NCI-H2107 (cell line): ENCODE data around the gene ZNF169.
"Not testable (repeated sequence)": the region's sequence is repeated elsewhere in the genome, so short reads cannot be mapped to it uniquely, and the experiment has no call there.

ENCODE experiments used
- DNase-seq: peaks from one replicate; lab custom pipeline; 2025; lab: John Stamatoyannopoulos, UW

The ZNF169 gene

DNA sequence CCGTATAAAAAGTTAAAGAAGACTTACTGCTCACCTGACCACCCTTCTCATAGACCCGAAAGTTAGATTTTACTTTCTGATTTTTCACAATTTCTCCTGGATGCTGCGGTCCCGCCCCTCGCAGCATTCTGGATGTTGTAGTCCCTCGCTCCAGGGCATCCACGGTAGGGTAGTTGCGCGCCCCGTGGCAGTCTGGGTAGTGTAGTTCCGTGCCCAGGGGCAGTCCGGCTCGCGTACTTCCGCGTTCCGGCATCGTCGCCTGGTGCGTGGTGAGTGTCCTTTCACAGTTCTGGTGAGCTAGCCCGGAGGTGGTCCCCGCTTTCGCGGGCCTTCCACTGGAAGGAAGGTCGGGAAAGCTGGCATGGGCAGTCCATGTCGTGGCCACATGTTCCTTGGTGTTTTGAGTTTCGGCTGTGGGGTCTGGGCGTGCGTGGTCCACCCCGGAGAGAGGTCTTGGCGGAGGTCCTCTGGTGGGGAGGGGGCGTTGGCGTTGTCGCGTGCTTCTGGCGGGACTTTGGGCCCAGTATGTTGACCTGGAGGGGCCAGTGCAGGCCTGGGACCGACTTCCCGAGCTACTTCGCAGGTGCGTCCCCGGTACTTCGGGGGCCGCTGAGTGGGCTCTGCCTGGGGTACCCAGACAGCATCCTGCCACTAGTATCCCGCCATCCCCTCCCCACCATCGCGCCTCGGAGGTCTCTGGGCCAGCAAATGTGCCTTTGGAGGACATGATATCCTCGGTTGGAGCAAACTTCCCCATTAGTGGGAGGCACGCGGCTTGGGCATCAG lies at the start of gene ZNF169:
TSS of gene ZNF169 (plus strand) at position 222 of the 786 bp plus-strand sequence. CDS start 19,515 bp downstream, outside the sequence.
- DNase-seq, result no peak

DNA sequence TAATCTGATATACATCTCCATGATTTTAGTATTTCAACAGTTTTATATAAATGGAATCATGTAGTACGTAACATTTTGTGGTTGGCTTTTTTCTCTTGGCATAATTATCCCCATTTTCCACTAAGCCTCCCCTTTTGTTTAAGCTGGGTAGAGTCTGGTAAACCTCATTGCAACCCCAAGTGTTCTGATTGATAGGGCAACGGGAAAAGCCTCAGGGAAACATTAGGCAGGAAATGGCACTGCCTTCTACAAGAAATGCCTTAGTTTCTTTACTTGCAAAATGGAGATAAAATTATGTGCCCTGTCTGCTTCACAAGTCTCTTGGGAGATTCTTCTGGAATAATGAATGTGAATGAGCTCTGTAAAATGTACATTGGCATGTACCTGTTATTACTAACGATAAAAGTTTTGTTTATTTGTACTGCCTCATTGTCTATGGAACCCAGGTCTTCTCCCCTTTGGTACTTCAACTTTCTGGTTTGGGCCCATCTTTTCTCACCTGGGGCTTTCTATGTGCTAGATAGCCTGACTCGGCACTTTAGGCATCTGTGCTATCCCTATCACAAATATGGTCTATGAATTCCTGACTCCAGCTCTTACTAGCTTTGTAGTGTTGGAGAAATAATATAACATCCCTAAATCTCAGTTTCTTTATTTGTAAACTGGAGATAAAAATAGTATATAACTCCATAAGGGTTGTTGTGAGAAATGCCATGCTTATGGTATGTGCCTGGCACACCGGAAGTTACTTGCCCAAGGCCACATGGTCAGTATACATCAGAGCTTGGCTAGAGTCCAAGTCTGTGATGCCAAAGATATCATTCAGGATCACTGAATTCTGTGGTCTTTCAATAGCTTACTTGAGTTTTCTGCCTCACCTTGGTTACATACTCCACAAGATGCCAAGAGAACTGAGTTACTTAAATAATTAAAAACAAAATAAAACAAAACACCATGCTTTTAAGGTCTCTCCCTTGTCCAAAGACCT lies 48.2 kb upstream of the ZNF169 start:
- no peak for DNase-seq

DNA sequence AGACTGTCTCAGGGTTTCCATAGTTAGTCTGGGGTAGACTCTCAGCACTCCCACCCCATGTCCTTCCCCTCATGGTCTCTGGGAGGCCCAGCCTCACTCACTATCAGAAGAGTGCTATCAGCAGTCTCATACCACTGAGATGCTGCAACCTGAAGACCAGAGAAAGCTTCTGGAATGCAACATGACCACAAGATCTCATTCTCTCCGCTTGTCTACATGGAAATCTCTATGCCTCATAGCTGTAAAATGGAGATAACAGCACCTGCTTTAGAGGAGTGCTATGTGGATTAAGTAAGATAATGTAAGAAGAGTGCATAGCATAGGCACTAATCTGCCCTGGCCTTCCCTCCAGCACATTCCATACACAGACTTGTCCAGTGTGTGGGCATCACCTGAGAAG lies 47.0 kb upstream of the ZNF169 start:
- no peak for DNase-seq

DNA sequence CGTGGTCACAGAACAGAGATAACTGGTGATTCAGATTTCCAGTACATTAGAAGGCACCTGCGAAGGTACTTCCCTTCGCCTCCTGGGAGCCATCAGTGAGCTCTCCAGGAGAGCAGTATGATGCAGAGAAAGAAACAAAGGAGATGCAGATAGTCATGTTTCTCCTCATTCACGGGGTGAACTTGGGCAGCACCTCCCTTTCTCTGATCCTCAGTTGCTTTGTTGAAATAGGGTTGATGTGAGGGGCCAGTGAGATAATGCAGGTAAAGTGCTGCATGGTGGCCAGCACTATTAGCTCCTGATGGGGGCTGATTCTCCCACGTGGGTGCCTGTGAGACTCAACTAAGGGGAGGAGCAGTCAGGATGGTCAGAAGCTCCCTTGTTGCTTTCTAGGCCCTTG lies 46.6 kb upstream of the ZNF169 start:
- no peak for DNase-seq

DNA sequence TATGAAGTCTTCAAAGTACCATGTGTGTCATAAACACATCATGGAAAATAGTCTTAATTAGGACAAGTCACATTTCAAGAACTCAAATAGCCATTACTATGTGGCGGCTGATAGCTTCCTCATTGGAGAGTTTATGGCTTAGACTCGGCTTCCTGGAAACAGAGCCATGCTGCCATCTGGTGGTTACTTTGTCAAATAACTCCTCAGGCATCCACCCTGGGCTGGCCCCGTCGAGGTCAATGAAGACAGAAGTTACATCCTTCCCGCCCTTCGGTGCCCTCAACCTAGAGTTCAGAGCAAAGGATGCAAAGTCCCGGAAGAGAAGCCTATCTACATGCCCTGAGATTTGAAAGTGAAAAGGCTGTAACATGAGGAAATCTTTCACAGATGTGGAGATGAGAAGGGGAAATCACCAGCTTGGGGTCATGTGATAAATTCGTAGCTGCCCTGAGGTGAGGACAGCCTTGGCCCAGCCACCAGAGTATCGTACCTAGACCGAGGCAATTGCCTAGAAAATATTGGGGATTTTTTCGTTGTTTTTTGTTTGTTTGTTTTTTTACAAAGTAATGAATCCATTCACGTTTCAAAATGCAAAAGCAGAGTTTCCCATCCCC lies 45.5 kb upstream of the ZNF169 start:
- peak; percentile 60 for DNase-seq

DNA sequence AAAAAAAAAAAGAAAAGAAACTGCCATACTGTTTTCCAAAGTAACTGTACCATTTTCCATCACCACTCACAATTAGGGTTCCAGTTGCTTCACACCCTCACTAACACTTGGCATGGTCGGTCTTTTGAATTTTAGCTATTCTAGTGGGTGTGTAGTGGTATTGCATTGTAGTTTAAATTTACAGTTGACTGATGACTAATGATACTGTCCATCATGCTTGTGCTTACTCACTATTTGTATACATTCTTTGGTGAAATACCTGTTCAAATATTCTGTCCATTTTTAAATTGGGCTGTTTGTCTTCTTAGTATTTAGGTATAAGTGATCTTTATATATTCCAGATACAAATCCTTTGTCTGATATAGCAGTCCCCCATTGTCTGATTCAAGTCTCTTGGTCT lies 36.2 kb upstream of the ZNF169 start:
- no peak for DNase-seq

DNA sequence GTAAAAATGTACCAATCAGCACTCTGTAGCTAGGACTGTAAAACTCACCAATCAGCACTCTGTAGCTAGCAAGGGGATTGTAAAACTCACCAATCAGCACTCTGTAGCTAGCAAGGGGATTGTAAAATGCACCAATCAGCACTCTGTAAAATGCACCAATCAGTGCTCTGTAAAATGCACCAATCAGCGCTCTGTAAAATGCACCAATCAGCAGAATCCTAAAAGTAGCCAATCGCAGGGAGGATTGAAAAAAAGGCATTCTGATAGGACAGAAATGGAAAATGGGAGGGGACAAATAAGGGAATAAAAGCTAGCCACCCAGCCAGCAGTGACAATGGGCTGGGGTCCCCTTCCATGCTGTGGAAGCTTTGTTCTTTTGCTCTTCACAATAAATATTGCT lies 33.7 kb upstream of the ZNF169 start:
- not testable (repeated sequence) for DNase-seq

DNA sequence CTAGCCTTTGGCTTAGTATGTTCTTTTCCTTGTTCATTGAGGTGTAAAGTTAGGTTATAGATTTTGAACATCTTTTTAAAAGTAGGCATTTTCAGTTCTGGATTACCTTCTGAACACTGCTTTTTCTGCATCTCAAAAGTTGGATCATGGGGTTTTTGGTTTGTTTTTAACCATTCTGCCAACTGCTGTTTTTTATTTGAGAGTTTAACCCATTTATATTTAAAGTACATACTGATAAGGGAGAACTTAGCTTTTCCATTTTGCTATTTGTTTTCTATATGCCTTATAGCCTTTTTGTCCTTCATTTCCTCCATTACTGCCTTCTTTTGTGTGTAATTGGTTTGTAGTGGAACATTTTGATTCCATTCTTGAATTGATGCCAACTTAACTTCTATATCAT lies 30.5 kb upstream of the ZNF169 start:
- no peak for DNase-seq

DNA sequence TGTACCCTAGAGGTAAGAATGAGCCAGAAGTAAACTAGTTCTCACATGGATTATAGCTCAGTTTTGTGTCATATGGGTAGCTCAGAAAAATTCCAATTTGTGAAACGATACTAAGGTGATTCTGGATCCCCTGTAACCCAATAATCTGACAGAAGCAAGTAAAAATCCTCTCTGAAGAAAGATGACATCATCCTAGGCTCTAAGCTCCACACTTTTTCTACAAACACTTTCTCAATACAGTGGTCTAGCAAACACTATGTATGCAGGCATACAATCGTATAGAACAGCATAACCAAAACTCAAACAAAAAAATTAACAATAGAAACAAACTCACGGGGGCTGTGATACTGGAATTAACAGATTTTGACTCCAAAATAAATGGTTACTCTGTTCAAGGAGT lies 26.7 kb upstream of the ZNF169 start:
- DNase-seq, result no peak

DNA sequence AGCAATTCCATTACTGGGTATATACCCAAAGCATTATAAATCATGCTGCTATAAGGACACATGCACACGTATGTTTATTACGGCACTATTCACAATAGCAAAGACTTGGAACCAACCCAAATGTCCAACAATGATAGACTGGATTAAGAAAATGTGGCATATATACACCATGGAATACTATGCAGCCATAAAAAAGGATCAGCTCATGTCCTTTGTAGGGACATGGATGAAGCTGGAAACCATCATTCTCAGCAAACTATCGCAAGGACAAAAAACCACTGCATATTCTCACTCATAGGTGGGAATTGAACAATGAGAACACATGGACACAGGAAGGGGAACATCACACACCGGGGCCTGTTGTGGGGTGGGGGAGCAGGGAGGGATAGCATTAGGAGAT lies 18.0 kb upstream of the ZNF169 start:
- DNase-seq, result not testable (repeated sequence)

DNA sequence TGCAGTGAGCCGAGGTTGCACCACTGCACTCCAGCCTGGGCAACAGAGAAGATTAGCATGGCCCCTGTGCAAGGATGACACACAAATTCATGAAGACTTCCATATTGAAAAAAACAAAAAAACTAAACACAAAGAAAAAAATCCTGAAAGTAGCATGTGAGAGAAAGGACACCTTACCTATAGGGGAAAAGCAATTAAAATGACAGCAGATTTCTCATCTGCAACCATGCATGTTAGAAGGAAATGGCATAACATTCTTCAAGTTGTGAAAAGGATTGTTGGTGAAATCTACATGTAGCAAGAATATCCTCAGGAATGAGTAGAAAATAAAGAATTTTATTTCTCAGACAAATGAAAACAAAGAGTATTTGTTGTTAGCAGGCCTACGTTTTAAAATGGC lies 13.4 kb upstream of the ZNF169 start:
- no peak for DNase-seq

DNA sequence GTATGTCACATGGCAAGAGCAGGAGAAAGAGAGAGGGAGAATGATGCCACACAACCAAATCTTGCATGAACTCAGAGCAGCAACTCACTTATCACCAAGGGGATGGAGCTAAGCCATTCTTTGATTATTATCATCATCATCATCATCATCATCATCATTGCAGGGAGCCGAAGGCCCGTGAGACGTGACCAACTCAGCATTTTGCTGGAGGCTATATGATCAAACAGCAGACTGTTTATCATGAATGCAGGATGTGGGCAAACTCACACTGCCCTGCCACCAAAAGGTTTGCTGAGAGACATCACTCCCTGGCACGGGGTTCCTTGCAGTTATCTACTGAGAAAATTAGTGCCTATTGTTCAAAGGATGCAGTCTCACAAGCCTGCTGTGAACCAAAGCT lies 8.6 kb upstream of the ZNF169 start:
- DNase-seq, result no peak

DNA sequence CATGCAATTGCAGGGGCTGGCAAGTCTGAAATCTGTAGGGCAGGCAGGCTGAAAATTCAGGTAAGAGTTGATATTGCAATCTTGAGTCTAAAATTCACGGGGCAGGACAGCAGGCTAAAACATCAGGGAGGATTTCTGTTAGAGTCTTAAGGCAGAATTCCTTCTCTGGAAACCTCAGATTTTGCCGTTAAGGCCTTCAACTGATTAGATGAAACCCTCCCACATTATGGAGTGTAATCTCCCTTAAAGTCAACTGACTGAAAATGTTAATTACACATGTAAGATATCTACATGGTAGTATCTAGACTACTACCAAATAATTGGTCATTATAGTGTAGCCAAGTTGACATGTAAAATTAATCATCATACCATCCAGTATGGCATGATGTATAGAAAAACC lies 3.1 kb upstream of the ZNF169 start:
- DNase-seq, result no peak

DNA sequence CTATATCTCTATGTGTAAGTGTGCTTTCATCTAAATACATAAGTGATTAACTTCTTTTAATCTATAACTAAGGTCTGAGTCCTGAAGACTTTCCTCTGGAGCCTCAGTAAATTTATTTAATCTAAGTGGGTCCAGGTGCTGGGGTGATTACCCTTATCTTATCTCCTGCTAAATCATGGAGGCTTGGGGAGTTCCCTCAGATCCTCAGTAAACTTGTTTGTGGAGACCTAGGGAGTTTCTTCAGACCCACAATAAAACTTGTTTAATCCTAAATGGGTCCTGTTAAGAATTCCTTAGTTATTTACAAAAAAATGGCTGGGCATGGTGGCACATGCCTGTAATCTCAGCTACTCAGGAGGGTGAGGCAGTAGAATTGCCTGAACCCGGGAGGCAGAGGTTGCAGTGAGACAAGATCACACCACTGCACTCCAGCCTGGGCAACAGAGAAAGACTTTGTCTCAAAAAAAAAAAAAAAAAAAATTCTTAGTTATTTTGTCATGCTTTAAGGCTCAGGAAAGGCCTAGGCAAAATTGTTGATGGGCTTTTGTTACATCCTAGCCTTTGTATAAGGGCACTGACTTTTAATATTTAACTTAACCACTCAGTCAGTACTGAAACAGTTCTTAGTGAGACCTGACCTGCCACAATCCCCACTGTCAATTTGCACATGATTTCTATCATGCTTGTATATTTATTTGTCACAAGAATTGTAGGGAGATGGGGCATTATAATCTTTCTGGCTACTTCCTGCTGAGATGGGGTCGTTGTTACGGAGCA lies 6.7 kb downstream of the ZNF169 start:
- DNase-seq, result not testable (repeated sequence)

DNA sequence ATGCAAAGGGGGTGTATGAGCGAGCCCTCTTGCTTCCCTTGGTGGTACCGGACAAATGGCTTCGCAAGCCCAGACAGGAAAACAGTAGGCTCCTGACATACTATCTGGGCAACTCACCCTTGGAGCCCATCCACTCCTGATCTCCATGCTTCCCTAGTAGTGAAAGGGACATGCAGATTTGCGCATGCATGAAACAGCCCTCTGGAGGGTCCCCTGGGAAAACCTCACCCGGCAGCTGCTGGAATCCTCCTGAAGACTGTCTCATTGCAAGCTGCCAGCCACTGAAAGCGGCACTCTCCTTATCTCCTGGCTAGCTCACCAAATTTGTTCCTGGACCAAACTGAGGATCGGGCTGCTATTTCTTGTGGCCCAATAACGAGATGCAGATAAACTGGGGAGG lies 10.2 kb downstream of the ZNF169 start:
- no peak for DNase-seq

DNA sequence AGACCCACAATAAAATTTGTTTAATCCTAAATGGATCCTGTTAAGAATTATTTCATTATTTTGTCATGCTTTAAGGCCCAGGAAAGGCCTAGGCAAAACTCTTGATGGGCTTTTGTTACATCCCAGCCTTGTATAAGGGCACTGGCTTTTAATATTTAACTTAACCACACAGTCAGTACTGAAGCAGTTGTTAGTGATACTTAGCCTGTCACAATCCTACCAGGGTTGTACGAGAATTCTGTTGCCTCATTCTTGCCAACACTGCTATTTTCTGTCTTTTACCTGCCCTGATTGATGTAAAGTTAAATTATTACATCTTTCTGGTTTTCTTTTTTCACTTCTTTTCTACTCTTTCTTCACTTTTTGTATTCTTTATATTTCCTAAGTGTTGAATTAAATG lies 10.9 kb downstream of the ZNF169 start:
- DNase-seq, result no peak

DNA sequence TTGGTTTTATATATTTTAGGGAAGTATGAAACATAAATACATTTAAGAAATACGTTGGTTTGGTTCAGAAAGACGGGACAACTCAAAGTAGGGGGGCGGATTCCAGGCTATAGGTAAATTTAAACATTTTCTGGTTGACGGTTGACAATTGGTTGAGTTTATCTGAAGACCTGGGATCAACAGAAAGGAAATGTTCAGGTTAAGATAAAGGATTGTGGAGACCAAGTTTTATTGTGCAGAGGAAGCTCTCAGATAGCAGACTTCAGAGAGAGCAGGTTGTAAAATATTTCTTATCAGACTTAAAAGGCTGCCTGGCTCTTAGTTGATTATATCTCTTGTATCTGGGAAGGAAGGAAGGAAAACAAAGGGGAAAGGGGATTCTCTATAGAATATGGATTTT lies 17.9 kb downstream of the ZNF169 start:
- DNase-seq, result not testable (repeated sequence)

DNA sequence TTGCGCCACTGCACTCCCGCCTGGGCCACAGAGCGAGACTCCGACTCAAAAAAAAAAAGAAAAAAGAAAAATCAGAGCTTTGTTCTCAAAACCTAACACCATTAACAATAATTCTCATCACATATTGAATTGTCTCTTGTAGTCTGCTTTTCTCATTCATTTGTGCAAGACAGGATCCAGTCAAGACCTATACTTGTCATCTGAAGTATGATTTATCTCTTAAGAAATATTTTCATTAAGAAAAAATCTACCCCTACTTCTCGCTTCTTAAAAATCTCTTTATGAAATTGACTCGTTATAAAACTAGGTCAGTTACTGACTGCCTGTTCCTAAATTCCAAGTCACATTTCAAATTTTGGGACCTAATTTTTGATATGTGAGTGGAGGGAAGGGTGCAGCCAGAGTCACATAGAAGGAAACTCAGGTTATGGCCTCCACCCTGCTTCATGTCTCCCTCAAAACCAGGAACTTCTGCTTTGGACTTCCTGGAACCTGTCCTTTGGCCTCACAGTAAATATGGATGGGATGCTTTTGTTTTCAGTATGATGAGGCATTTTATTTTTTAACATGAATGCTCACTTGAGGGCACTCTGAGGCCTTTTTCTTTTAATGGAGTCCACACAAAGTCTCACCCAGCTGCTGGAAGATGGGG lies 18.9 kb downstream of the ZNF169 start:
- no peak for DNase-seq

DNA sequence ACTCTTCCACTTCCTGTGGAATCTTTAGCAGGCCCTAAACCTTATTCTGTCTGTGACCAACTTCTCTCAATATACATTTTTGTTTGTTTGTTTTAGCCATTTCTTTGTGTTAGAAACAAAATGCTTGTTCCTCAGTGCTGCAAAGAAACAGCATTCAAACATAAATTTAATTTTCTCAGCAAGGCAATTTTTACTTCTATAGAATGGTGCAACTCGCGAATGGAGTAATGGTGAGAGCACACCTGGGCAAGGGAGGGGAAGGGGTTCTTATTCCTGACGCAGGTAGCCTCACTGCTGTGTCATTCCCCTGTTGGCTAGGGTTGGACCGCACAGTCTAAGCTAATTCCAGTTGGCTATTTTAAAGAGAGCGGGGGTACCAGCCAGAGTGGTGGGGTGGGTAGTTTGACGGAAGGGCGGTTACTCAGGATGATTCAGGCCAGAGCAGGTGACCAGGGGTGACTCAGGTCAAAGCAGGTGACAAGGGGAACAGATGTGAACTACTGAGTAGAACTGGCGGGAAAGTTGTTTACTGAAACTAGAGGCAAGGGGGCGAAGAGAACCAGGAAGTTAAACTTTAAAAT lies 21.4 kb downstream of the ZNF169 start:
- no peak for DNase-seq

DNA sequence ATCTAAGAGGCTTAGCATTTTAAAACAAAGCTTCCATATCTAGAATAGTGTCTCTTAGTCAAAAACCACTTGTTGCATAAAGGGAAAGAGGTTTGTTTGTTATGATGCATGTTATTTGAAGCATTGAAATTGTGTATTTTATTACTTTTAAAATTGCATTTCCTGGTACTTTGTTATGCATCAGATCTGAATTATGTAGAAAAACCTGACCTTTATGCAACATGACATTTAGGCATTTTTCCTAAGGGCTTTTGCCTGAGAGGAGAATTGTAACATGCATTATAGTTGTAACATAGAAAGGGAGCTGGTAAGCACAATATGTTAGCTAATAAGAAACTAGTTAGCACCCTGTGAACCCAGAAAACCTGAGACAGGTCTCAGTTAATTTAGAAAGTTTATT lies 22.0 kb downstream of the ZNF169 start:
- no peak for DNase-seq

DNA sequence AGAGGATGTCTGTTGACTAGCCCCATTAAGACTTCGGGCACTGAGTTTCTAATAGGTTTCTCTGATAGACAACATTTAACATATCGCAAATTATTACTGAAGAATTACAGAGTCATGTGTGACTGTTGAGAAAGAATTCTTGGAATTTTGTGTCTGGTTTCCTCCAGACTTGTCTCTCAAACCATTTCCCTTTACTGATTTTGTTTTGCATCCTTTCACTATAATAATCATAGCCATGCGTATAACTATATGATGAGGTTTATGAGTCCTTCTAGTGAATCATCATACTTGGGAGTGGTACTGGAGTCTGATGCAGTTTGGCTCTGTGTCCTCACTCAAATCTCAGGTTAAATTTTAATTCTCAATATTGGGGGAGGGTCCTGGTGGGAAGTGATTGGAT lies 27.0 kb downstream of the ZNF169 start:
- no peak for DNase-seq
